Choroid plexus epithelial cell (primary cell): ENCODE results near the gene CNIH3.

Experiments used
- DNase-seq: peaks from one replicate; pipeline ENCODE4 v3.0.0-alpha.2; 2010; ENCODE audit warnings: low read depth
- H3K4me3 ChIP-seq: 2 replicates; pipeline ENCODE4 v1.5.1; 2011; ENCODE audit warnings: low read depth, mild to moderate bottlenecking, control low read depth, low read length, moderate library complexity
- TF ChIP-seq, protein P1 (sequence below): conservative IDR thresholded peaks from 2 replicates; pipeline ENCODE4 v1.5.1; 2011; ENCODE audit warnings: low read depth, mild to moderate bottlenecking, control low read depth, inconsistent platforms, low read length, moderate library complexity

CNIH3 gene

GRCh38 chr1:224714553-224714952, 98.4 kb downstream of the CNIH3 start:
- no peak for DNase-seq
- TF ChIP-seq, protein P1, sequence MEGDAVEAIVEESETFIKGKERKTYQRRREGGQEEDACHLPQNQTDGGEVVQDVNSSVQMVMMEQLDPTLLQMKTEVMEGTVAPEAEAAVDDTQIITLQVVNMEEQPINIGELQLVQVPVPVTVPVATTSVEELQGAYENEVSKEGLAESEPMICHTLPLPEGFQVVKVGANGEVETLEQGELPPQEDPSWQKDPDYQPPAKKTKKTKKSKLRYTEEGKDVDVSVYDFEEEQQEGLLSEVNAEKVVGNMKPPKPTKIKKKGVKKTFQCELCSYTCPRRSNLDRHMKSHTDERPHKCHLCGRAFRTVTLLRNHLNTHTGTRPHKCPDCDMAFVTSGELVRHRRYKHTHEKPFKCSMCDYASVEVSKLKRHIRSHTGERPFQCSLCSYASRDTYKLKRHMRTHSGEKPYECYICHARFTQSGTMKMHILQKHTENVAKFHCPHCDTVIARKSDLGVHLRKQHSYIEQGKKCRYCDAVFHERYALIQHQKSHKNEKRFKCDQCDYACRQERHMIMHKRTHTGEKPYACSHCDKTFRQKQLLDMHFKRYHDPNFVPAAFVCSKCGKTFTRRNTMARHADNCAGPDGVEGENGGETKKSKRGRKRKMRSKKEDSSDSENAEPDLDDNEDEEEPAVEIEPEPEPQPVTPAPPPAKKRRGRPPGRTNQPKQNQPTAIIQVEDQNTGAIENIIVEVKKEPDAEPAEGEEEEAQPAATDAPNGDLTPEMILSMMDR, result no peak
- no peak overlapping the region for H3K4me3 ChIP-seq

GRCh38 chr1:224718470-224719053, 102.4 kb downstream of the CNIH3 start:
- TF ChIP-seq, protein P1, result no peak
- no peak overlapping the region for H3K4me3 ChIP-seq
- DNase-seq, result no peak

DNA sequence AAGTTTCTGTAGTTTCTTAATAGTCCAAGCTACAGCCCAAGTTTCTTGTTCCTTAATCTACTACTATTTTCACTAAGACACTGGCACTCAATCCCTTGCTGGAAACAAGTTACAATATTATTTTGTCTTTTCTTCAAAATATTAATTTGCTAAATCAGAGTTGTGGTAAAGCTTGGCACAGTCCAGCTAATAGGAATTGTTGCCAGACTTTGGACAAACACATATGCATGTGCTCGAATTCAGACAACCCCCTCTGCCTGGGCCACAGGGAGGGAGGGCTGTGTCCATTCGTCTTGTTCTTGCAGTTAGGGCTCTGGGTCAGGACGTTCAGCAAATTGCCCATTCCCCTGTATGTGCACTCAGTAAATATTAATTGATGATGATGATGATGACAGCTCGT, 103.6 kb downstream of the CNIH3 start:
- DNase-seq, result no peak
- no peak overlapping the region for H3K4me3 ChIP-seq

GRCh38 chr1:224720216-224720615, 104.1 kb downstream of the CNIH3 start:
- DNase-seq, result no peak
- H3K4me3 ChIP-seq, result no peak overlapping the region
- TF ChIP-seq, protein P1, result no peak

More for the DNA sequence above, 103.6 kb downstream of the CNIH3 start:
- TF ChIP-seq, protein P1, result no peak

- TF ChIP-seq, protein P1, result no peak
- no peak for DNase-seq
- H3K4me3 ChIP-seq, result no peak overlapping the region
Measured at GRCh38 chr1:224721000-224721399, 104.9 kb downstream of the CNIH3 start.

- no peak overlapping the region for H3K4me3 ChIP-seq
- DNase-seq, result no peak
- TF ChIP-seq, protein P1, result no peak
Measured at GRCh38 chr1:224722838-224723237, 106.7 kb downstream of the CNIH3 start.

- TF ChIP-seq, protein P1, result no peak
- DNase-seq, result no peak
Measured at GRCh38 chr1:224724566-224724965, 108.4 kb downstream of the CNIH3 start.

More at GRCh38 chr1:224724566-224724965, 108.4 kb downstream of the CNIH3 start:
- no peak overlapping the region for H3K4me3 ChIP-seq
